ENCODE data around the gene TBX5.

DNA sequence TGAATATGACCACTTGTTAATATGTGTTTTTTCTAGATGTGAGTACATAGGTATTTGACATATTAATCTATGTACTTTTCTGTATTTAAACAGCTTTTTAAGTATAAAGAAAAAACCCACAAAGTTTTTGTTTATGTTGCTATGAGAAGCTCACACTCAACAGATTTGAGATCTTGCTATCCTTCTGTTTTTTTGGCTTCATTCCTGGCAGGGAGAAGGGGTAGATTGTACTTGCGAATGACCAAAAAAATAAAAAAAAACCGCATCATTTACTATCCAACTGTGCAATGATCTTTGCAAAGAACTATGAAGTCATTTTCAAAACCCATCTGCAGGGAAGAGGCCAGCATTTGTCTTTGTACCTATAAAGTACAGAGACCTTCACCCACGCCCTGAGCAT lies 28.4 kb upstream of the TBX5 start:
- no peak for TF ChIP-seq TAF1 (IDR thresholded peaks at IDR 0.05; ENCODE audit: borderline replicate concordance, insufficient read depth, low read length)
- no peak for TF ChIP-seq POLR2AphosphoS5 (IDR thresholded peaks at IDR 0.05; ENCODE audit: low read depth, low read length)
- TF ChIP-seq, protein P1, sequence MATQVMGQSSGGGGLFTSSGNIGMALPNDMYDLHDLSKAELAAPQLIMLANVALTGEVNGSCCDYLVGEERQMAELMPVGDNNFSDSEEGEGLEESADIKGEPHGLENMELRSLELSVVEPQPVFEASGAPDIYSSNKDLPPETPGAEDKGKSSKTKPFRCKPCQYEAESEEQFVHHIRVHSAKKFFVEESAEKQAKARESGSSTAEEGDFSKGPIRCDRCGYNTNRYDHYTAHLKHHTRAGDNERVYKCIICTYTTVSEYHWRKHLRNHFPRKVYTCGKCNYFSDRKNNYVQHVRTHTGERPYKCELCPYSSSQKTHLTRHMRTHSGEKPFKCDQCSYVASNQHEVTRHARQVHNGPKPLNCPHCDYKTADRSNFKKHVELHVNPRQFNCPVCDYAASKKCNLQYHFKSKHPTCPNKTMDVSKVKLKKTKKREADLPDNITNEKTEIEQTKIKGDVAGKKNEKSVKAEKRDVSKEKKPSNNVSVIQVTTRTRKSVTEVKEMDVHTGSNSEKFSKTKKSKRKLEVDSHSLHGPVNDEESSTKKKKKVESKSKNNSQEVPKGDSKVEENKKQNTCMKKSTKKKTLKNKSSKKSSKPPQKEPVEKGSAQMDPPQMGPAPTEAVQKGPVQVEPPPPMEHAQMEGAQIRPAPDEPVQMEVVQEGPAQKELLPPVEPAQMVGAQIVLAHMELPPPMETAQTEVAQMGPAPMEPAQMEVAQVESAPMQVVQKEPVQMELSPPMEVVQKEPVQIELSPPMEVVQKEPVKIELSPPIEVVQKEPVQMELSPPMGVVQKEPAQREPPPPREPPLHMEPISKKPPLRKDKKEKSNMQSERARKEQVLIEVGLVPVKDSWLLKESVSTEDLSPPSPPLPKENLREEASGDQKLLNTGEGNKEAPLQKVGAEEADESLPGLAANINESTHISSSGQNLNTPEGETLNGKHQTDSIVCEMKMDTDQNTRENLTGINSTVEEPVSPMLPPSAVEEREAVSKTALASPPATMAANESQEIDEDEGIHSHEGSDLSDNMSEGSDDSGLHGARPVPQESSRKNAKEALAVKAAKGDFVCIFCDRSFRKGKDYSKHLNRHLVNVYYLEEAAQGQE (IDR thresholded peaks at IDR 0.05; ENCODE audit: insufficient read depth in 1 of 2, low read depth in 2 of 2, low read length in 2 of 2), result no peak

All from PFSK-1 (cell line).